Measurements from ENCODE around the gene SCML1.

DNA sequence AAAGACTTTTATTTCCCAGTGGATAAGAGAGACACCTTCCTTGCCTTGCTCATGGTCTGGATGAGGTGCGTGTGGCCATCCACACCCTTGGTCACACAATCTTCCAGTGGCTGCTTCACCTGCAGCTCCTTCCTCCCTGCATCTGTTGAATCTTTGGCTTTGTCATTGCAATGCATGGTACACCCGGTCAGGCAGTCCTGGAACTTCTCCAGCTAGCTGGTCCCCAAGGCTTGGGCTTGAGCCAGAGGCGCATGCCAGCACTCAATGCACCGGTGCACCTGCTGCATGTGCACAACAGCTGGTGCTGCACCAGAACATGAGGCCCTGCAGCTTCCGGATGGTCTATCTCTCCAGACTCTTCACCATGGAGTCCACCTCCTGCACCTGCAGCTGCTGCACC is 31.7 kb downstream of the SCML1 start:
- TF ChIP-seq, protein P1, sequence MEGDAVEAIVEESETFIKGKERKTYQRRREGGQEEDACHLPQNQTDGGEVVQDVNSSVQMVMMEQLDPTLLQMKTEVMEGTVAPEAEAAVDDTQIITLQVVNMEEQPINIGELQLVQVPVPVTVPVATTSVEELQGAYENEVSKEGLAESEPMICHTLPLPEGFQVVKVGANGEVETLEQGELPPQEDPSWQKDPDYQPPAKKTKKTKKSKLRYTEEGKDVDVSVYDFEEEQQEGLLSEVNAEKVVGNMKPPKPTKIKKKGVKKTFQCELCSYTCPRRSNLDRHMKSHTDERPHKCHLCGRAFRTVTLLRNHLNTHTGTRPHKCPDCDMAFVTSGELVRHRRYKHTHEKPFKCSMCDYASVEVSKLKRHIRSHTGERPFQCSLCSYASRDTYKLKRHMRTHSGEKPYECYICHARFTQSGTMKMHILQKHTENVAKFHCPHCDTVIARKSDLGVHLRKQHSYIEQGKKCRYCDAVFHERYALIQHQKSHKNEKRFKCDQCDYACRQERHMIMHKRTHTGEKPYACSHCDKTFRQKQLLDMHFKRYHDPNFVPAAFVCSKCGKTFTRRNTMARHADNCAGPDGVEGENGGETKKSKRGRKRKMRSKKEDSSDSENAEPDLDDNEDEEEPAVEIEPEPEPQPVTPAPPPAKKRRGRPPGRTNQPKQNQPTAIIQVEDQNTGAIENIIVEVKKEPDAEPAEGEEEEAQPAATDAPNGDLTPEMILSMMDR (IDR thresholded peaks at IDR 0.05; ENCODE audit: poor library complexity, severe bottlenecking), result no peak
- no peak for TF ChIP-seq MXI1 (conservative IDR thresholded peaks at IDR 0.05; ENCODE audit: poor library complexity, severe bottlenecking)
- no peak for TF ChIP-seq TAF1 (IDR thresholded peaks at IDR 0.05; ENCODE audit: low read depth)
- TF ChIP-seq, protein P2, sequence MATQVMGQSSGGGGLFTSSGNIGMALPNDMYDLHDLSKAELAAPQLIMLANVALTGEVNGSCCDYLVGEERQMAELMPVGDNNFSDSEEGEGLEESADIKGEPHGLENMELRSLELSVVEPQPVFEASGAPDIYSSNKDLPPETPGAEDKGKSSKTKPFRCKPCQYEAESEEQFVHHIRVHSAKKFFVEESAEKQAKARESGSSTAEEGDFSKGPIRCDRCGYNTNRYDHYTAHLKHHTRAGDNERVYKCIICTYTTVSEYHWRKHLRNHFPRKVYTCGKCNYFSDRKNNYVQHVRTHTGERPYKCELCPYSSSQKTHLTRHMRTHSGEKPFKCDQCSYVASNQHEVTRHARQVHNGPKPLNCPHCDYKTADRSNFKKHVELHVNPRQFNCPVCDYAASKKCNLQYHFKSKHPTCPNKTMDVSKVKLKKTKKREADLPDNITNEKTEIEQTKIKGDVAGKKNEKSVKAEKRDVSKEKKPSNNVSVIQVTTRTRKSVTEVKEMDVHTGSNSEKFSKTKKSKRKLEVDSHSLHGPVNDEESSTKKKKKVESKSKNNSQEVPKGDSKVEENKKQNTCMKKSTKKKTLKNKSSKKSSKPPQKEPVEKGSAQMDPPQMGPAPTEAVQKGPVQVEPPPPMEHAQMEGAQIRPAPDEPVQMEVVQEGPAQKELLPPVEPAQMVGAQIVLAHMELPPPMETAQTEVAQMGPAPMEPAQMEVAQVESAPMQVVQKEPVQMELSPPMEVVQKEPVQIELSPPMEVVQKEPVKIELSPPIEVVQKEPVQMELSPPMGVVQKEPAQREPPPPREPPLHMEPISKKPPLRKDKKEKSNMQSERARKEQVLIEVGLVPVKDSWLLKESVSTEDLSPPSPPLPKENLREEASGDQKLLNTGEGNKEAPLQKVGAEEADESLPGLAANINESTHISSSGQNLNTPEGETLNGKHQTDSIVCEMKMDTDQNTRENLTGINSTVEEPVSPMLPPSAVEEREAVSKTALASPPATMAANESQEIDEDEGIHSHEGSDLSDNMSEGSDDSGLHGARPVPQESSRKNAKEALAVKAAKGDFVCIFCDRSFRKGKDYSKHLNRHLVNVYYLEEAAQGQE (IDR thresholded peaks at IDR 0.05; ENCODE audit: borderline replicate concordance), result no peak
- TF ChIP-seq RAD21 (conservative IDR thresholded peaks at IDR 0.05), result no peak
- no peak for TF ChIP-seq EP300 (conservative IDR thresholded peaks at IDR 0.05; ENCODE audit: poor library complexity, severe bottlenecking)
- TF ChIP-seq POLR2AphosphoS5 (IDR thresholded peaks at IDR 0.05), result no peak
- no peak for TF ChIP-seq EZH2 (IDR thresholded peaks at IDR 0.05; ENCODE audit: borderline replicate concordance, insufficient read depth, low read length, poor library complexity, severe bottlenecking)
- TF ChIP-seq SMC3 (conservative IDR thresholded peaks at IDR 0.05; ENCODE audit: poor library complexity), result no peak

Data from neural cell (in vitro differentiated cells).